PFSK-1 (cell line): ENCODE results near the gene PRRT2.

Experiments used
- FOXP2 ChIP-seq: optimal IDR thresholded peaks from 2 replicates; pipeline ENCODE3; 2011; ENCODE audit warnings: borderline replicate concordance, control low read depth, inconsistent platforms; ENCODE audit not compliant: insufficient read depth; ENCODE audit errors: extremely low read length, extremely low read depth
- POLR2AphosphoS5 ChIP-seq: IDR thresholded peaks from 2 replicates; pipeline ENCODE4 v1.6.1; 2012; ENCODE audit warnings: low read depth, mild to moderate bottlenecking, control low read depth, low read length, moderate library complexity
- REST ChIP-seq, 2 experiments: IDR thresholded peaks; 2 replicates each; pipeline versions ENCODE4 v1.6.1 to v1.8.0; 2011 to 2012; ENCODE audit warnings: low read depth in 2 of 2, low read length in 2 of 2, control low read depth in 1 of 2, inconsistent platforms in 1 of 2, mild to moderate bottlenecking in 1 of 2, moderate library complexity in 1 of 2; ENCODE audit not compliant: insufficient read depth in 1 of 2
- SIN3A ChIP-seq: IDR thresholded peaks from 2 replicates; pipeline ENCODE4 v1.6.1; 2012; ENCODE audit warnings: mild to moderate bottlenecking, low read length, moderate library complexity, borderline replicate concordance; ENCODE audit not compliant: insufficient read depth
- TAF1 ChIP-seq: IDR thresholded peaks from 2 replicates; pipeline ENCODE4 v1.6.1; 2012; ENCODE audit warnings: low read length, control low read depth, borderline replicate concordance; ENCODE audit not compliant: insufficient read depth

The PRRT2 gene

GRCh38 chr16:29790183-29790948 lies 21.6 kb upstream of the PRRT2 start, which contains the start of gene KIF22:
Gene KIF22, plus strand, starts transcription at chr16:29790751. Its CDS starts 9 bp downstream, at chr16:29790760.
- TF ChIP-seq POLR2AphosphoS5: peak; percentile 69
- TF ChIP-seq TAF1: peak; percentile 68
- TF ChIP-seq FOXP2: peak; percentile 75
- peak; percentile 49; the same call in 1 of the 2 replicates for TF ChIP-seq SIN3A
- TF ChIP-seq REST (IDR thresholded peaks at IDR 0.05; ENCODE audit: insufficient read depth in 1 of 2, low read depth in 2 of 2, low read length in 2 of 2): peak in 1 of 2 experiments; percentile 39; a peak in 1 of 4 replicates

GRCh38 chr16:29790949-29791844 lies 20.8 kb upstream of the PRRT2 start:
- TF ChIP-seq REST (IDR thresholded peaks at IDR 0.05; ENCODE audit: insufficient read depth in 1 of 2, low read depth in 2 of 2, low read length in 2 of 2): no peak
- TF ChIP-seq POLR2AphosphoS5: no peak
- no peak for TF ChIP-seq SIN3A
- no peak for TF ChIP-seq TAF1

GRCh38 chr16:29791845-29792807 lies 19.9 kb upstream of the PRRT2 start:
- TF ChIP-seq FOXP2 (no peak), SIN3A (no peak), TAF1 (no peak), POLR2AphosphoS5 (no peak), REST (IDR thresholded peaks at IDR 0.05; ENCODE audit: insufficient read depth in 1 of 2, low read depth in 2 of 2, low read length in 2 of 2) (no peak)

GRCh38 chr16:29794231-29794710 lies 17.7 kb upstream of the PRRT2 start:
- TF ChIP-seq POLR2AphosphoS5 (no peak), FOXP2 (no peak), TAF1 (no peak), REST (IDR thresholded peaks at IDR 0.05; ENCODE audit: insufficient read depth in 1 of 2, low read depth in 2 of 2, low read length in 2 of 2) (no peak), SIN3A (no peak)
